HEK293 (cell line): ENCODE data around the gene TAF11L5.
"Not testable (repeated sequence)": the region's sequence is repeated elsewhere in the genome, so short reads cannot be mapped to it uniquely, and the experiment has no call there.

Source experiments
- MEIS1 ChIP-seq: sonication (generic); formaldehyde crosslinking; IDR thresholded peaks from 2 replicates; pipeline ENCODE4 v1.8.1; 2022; ENCODE audit warnings: missing genetic modification reagents, mild to moderate bottlenecking, borderline replicate concordance
- PRDM1 ChIP-seq: fragments of 450-650 bp; formaldehyde crosslinking; IDR thresholded peaks from 2 replicates; pipeline ENCODE4; 2016; ENCODE audit warnings: missing biosample characterization, missing genetic modification characterization
- RBAK ChIP-seq: fragments of 450-650 bp; formaldehyde crosslinking; IDR thresholded peaks from 2 replicates; pipeline ENCODE4 v1.5.1; 2016; ENCODE audit warnings: missing biosample characterization, missing genetic modification characterization
- SP2 ChIP-seq: fragments of 450-650 bp; formaldehyde crosslinking; IDR thresholded peaks from 2 replicates; pipeline ENCODE4 v1.5.1; 2016; ENCODE audit warnings: missing biosample characterization, missing genetic modification characterization
- ZNF248 ChIP-seq: fragments of 450-650 bp; formaldehyde crosslinking; IDR thresholded peaks from 2 replicates; pipeline ENCODE4 v1.5.1; 2017; ENCODE audit warnings: missing biosample characterization, missing genetic modification characterization
- ZNF404 ChIP-seq: fragments of 450-650 bp; formaldehyde crosslinking; IDR thresholded peaks from 2 replicates; pipeline ENCODE4 v1.5.1; 2017; ENCODE audit warnings: missing biosample characterization, missing genetic modification characterization
- ZNF433 ChIP-seq: fragments of 450-650 bp; formaldehyde crosslinking; IDR thresholded peaks from 2 replicates; pipeline ENCODE4 v1.5.1; 2016; ENCODE audit warnings: missing biosample characterization, missing genetic modification characterization, low read depth
- TF ChIP-seq, protein P1 (sequence below): fragments of 450-650 bp; formaldehyde crosslinking; IDR thresholded peaks from 2 replicates; pipeline ENCODE4 v1.5.1; 2016; ENCODE audit warnings: missing biosample characterization, missing genetic modification characterization
- TF ChIP-seq, protein P2 (sequence below): sonication (generic); formaldehyde crosslinking; IDR thresholded peaks from 2 replicates; pipeline ENCODE4 v1.8.1; 2022; ENCODE audit warnings: mild to moderate bottlenecking, moderate library complexity, missing genetic modification reagents
- TF ChIP-seq, protein P3 (sequence below): fragments of 450-650 bp; formaldehyde crosslinking; conservative IDR thresholded peaks from 2 replicates; pipeline ENCODE4 v1.5.1; 2016; ENCODE audit warnings: low read depth, missing biosample characterization, missing genetic modification characterization
- TF ChIP-seq, protein P4 (sequence below): fragments of 450-650 bp; formaldehyde crosslinking; IDR thresholded peaks from 2 replicates; pipeline ENCODE4 v1.5.1; 2016; ENCODE audit warnings: missing biosample characterization, missing genetic modification characterization, low read depth
- TF ChIP-seq, protein P5 (sequence below): fragments of 450-650 bp; formaldehyde crosslinking; IDR thresholded peaks from 2 replicates; pipeline ENCODE4 v1.5.1; 2016; ENCODE audit warnings: missing biosample characterization, missing genetic modification characterization
- TF ChIP-seq, protein P6 (sequence below): fragments of 450-650 bp; IDR thresholded peaks from 2 replicates; pipeline ENCODE4 v1.5.1; 2018; ENCODE audit warnings: missing biosample characterization, missing genetic modification characterization
- TF ChIP-seq, protein P7 (sequence below): fragments of 450-650 bp; formaldehyde crosslinking; IDR thresholded peaks from 2 replicates; pipeline ENCODE4 v1.5.1; 2016; ENCODE audit warnings: missing biosample characterization, missing genetic modification characterization

DNA sequence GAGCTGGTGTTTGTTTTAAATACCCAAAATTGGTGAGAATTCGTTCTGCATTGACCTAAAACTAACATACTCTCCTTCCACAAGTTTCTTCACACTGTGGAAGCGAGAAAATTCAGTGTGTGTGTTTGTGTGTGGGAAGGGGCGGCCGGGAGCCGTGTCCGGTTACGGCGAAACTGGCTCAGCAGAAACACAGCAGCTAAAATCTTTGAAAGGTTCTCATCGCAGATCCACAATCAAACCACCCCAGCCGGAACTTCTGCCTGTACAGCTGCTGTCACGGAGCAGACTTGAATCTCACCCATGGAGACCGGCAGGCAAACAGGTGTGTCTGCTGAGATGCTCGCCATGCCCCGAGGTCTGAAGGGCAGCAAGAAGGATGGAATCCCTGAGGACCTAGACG, 3.3 kb downstream of the TAF11L5 start, which contains the start of gene TAF11L6:
- TF ChIP-seq, protein P1, sequence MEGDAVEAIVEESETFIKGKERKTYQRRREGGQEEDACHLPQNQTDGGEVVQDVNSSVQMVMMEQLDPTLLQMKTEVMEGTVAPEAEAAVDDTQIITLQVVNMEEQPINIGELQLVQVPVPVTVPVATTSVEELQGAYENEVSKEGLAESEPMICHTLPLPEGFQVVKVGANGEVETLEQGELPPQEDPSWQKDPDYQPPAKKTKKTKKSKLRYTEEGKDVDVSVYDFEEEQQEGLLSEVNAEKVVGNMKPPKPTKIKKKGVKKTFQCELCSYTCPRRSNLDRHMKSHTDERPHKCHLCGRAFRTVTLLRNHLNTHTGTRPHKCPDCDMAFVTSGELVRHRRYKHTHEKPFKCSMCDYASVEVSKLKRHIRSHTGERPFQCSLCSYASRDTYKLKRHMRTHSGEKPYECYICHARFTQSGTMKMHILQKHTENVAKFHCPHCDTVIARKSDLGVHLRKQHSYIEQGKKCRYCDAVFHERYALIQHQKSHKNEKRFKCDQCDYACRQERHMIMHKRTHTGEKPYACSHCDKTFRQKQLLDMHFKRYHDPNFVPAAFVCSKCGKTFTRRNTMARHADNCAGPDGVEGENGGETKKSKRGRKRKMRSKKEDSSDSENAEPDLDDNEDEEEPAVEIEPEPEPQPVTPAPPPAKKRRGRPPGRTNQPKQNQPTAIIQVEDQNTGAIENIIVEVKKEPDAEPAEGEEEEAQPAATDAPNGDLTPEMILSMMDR (tag by site-specific recombination), result not testable (repeated sequence)
- not testable (repeated sequence) for TF ChIP-seq ZNF248 (tag by site-specific recombination); MEIS1 (CRISPR knock-in tag); ZNF404; ZNF433; PRDM1 (tag by site-specific recombination); SP2 (tag by site-specific recombination); RBAK (tag by site-specific recombination)
- TF ChIP-seq, protein P2, sequence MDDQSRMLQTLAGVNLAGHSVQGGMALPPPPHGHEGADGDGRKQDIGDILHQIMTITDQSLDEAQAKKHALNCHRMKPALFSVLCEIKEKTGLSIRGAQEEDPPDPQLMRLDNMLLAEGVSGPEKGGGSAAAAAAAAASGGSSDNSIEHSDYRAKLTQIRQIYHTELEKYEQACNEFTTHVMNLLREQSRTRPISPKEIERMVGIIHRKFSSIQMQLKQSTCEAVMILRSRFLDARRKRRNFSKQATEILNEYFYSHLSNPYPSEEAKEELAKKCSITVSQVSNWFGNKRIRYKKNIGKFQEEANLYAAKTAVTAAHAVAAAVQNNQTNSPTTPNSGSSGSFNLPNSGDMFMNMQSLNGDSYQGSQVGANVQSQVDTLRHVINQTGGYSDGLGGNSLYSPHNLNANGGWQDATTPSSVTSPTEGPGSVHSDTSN (CRISPR knock-in tag), result not testable (repeated sequence)
- TF ChIP-seq, protein P3, sequence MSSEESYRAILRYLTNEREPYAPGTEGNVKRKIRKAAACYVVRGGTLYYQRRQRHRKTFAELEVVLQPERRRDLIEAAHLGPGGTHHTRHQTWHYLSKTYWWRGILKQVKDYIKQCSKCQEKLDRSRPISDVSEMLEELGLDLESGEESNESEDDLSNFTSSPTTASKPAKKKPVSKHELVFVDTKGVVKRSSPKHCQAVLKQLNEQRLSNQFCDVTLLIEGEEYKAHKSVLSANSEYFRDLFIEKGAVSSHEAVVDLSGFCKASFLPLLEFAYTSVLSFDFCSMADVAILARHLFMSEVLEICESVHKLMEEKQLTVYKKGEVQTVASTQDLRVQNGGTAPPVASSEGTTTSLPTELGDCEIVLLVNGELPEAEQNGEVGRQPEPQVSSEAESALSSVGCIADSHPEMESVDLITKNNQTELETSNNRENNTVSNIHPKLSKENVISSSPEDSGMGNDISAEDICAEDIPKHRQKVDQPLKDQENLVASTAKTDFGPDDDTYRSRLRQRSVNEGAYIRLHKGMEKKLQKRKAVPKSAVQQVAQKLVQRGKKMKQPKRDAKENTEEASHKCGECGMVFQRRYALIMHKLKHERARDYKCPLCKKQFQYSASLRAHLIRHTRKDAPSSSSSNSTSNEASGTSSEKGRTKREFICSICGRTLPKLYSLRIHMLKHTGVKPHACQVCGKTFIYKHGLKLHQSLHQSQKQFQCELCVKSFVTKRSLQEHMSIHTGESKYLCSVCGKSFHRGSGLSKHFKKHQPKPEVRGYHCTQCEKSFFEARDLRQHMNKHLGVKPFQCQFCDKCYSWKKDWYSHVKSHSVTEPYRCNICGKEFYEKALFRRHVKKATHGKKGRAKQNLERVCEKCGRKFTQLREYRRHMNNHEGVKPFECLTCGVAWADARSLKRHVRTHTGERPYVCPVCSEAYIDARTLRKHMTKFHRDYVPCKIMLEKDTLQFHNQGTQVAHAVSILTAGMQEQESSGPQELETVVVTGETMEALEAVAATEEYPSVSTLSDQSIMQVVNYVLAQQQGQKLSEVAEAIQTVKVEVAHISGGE, result not testable (repeated sequence)
- TF ChIP-seq, protein P4, sequence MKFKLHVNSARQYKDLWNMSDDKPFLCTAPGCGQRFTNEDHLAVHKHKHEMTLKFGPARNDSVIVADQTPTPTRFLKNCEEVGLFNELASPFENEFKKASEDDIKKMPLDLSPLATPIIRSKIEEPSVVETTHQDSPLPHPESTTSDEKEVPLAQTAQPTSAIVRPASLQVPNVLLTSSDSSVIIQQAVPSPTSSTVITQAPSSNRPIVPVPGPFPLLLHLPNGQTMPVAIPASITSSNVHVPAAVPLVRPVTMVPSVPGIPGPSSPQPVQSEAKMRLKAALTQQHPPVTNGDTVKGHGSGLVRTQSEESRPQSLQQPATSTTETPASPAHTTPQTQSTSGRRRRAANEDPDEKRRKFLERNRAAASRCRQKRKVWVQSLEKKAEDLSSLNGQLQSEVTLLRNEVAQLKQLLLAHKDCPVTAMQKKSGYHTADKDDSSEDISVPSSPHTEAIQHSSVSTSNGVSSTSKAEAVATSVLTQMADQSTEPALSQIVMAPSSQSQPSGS (tag by site-specific recombination), result not testable (repeated sequence)
- TF ChIP-seq, protein P5, sequence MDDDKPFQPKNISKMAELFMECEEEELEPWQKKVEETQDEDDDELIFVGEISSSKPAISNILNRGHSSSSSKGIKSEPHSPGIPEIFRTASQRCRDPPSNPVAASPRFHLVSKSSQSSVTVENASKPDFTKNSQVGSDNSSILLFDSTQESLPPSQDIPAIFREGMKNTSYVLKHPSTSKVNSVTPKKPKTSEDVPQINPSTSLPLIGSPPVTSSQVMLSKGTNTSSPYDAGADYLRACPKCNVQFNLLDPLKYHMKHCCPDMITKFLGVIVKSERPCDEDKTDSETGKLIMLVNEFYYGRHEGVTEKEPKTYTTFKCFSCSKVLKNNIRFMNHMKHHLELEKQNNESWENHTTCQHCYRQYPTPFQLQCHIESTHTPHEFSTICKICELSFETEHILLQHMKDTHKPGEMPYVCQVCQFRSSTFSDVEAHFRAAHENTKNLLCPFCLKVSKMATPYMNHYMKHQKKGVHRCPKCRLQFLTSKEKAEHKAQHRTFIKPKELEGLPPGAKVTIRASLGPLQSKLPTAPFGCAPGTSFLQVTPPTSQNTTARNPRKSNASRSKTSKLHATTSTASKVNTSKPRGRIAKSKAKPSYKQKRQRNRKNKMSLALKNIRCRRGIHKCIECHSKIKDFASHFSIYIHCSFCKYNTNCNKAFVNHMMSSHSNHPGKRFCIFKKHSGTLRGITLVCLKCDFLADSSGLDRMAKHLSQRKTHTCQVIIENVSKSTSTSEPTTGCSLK (tag by site-specific recombination), result not testable (repeated sequence)
- TF ChIP-seq, protein P6, sequence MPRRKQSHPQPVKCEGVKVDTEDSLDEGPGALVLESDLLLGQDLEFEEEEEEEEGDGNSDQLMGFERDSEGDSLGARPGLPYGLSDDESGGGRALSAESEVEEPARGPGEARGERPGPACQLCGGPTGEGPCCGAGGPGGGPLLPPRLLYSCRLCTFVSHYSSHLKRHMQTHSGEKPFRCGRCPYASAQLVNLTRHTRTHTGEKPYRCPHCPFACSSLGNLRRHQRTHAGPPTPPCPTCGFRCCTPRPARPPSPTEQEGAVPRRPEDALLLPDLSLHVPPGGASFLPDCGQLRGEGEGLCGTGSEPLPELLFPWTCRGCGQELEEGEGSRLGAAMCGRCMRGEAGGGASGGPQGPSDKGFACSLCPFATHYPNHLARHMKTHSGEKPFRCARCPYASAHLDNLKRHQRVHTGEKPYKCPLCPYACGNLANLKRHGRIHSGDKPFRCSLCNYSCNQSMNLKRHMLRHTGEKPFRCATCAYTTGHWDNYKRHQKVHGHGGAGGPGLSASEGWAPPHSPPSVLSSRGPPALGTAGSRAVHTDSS, result not testable (repeated sequence)
- TF ChIP-seq, protein P7, sequence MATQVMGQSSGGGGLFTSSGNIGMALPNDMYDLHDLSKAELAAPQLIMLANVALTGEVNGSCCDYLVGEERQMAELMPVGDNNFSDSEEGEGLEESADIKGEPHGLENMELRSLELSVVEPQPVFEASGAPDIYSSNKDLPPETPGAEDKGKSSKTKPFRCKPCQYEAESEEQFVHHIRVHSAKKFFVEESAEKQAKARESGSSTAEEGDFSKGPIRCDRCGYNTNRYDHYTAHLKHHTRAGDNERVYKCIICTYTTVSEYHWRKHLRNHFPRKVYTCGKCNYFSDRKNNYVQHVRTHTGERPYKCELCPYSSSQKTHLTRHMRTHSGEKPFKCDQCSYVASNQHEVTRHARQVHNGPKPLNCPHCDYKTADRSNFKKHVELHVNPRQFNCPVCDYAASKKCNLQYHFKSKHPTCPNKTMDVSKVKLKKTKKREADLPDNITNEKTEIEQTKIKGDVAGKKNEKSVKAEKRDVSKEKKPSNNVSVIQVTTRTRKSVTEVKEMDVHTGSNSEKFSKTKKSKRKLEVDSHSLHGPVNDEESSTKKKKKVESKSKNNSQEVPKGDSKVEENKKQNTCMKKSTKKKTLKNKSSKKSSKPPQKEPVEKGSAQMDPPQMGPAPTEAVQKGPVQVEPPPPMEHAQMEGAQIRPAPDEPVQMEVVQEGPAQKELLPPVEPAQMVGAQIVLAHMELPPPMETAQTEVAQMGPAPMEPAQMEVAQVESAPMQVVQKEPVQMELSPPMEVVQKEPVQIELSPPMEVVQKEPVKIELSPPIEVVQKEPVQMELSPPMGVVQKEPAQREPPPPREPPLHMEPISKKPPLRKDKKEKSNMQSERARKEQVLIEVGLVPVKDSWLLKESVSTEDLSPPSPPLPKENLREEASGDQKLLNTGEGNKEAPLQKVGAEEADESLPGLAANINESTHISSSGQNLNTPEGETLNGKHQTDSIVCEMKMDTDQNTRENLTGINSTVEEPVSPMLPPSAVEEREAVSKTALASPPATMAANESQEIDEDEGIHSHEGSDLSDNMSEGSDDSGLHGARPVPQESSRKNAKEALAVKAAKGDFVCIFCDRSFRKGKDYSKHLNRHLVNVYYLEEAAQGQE (tag by site-specific recombination), result not testable (repeated sequence)
